Measurements from ENCODE around the gene ABL2.

DNA sequence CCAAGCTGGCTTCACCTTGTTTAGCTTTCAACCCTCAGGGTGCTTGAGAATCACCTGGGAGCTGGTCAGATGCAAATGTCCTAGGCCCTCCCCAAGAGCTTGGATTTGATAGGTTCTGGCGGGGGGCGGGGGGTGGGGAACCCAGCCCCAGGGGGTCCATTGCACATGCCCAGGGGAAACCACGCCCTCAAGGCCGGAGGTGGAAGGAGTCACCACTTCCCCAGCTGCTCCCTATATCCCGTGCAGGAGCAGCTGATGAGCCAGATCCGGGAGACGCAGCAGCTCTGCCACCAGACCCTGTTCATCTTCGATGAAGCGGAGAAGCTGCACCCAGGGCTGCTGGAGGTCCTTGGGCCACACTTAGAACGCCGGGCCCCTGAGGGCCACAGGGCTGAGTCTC, 141.8 kb downstream of the ABL2 start:
- TF ChIP-seq CTCF (IDR thresholded peaks at IDR 0.05; ENCODE audit: low read depth, low read length) (no peak), POLR2A (IDR thresholded peaks at IDR 0.05; ENCODE audit: extremely low read depth, insufficient read length) (no peak)
